ENCODE measurements around the gene ZNF699. TPM values are rescaled to one million over a fixed set of nuclear protein-coding genes. Genes with fewer than 3 reads are reported as not detected.

ZNF699 gene
- total and polyA plus RNA-seq, 12 donors, result 0.97 to 10.4 (median 6.1) TPM

DNA sequence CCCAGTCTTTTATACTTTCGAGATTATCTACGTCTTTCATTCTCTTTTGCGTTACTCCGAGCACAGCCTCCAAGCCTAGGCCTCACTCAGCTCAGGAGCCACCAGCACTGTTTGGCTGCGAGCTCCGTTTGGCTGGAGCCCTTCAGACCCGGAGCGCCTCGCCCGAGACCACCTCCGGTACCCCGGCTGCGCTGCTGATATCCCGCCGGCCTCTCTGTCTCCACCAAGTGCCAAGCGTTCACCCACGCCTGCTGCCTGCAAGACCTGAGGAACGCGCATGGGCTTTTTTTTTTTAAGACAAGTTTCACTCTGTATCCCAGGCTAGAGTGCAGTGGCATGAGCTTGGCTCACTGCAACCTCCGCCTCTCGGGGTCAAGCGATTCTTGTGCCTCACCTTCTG lies 39.0 kb upstream of the ZNF699 start:
- no peak for TF ChIP-seq POLR2A (IDR thresholded peaks at IDR 0.05)
- H3K9me3 ChIP-seq (replicated peaks in 1 of 3), result peaks cover 3 to 80% (median 28%) of the 10 kb centered on the region in 3 donors
- H3K4me1 ChIP-seq (replicated peaks in 1 of 2), result no peaks in the 10 kb centered on the region
- H3K27ac ChIP-seq, result no peak overlapping the region
- H3K27me3 ChIP-seq, result no peaks in the 10 kb centered on the region
- no peaks in the 10 kb centered on the region for H3K36me3 ChIP-seq (replicated peaks in 1 of 2)
- no peak overlapping the region for H3K4me3 ChIP-seq
- no peak for DNase-seq
- WGBS, 4 donors, result 96 to 100% (median 98%) methylated on average over 22 of the region's 22 CpGs
- intact Hi-C loops (cut with DNase I), result no loop called here

DNA sequence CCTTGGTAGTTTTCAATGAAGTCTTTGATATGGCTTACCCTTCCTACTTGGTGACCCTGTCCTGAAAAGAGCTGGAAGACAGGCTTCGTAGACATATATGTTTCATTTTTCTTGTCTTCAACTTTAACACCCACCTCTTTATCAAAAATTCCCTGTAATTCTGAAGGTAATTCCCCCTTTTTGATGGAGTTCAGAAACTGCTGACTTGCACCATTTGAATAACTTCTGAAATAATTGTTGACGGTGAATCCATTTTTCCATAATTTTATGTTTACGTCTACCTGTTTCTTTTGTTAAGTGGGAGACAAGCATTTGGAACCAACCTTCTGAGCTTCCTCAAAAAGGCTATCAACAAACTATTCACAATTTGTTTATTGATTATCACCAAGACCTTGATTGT lies 38.6 kb upstream of the ZNF699 start:
- Histone ChIP-seq H3K27ac (no peak overlapping the region), H3K4me3 (no peak overlapping the region), H3K36me3 (replicated peaks in 1 of 2) (no peaks in the 10 kb centered on the region), H3K9me3 (replicated peaks in 1 of 3) (peaks cover 7 to 83% (median 32%) of the 10 kb centered on the region in 3 donors), H3K27me3 (no peaks in the 10 kb centered on the region), H3K4me1 (replicated peaks in 1 of 2) (no peaks in the 10 kb centered on the region)
- no peak for TF ChIP-seq POLR2A (IDR thresholded peaks at IDR 0.05)
- TF ChIP-seq, protein P1, sequence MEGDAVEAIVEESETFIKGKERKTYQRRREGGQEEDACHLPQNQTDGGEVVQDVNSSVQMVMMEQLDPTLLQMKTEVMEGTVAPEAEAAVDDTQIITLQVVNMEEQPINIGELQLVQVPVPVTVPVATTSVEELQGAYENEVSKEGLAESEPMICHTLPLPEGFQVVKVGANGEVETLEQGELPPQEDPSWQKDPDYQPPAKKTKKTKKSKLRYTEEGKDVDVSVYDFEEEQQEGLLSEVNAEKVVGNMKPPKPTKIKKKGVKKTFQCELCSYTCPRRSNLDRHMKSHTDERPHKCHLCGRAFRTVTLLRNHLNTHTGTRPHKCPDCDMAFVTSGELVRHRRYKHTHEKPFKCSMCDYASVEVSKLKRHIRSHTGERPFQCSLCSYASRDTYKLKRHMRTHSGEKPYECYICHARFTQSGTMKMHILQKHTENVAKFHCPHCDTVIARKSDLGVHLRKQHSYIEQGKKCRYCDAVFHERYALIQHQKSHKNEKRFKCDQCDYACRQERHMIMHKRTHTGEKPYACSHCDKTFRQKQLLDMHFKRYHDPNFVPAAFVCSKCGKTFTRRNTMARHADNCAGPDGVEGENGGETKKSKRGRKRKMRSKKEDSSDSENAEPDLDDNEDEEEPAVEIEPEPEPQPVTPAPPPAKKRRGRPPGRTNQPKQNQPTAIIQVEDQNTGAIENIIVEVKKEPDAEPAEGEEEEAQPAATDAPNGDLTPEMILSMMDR (IDR thresholded peaks at IDR 0.05), result no peak
- no peak for DNase-seq
- WGBS, 4 donors, result 97 to 100% (median 98%) methylated on average over 3 of the region's 3 CpGs
- intact Hi-C loops (cut with DNase I), result no loop called here

DNA sequence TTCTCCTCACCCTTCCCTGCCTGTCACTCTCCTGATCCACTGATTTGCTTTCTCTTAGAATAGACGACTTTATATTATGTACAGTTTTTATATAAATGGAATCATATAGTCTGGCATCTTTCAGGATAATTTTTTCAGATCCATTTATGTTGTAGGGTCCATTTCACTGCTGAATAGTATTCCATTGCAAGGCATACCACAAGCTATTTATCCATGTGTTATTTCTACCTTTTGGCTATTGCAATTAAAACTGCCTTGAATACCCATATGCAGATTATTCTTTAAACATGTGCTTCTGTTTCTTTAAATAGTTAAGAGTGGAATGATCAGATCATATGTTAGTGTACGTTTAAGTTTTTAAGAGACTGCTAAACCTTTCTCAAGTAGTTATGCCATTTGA lies 35.4 kb upstream of the ZNF699 start:
- H3K9me3 ChIP-seq (replicated peaks in 1 of 3), result peaks cover 16 to 91% (median 59%) of the 10 kb centered on the region in 3 donors
- H3K27ac ChIP-seq, result no peak overlapping the region
- H3K4me1 ChIP-seq (replicated peaks in 1 of 2), result no peaks in the 10 kb centered on the region
- no peaks in the 10 kb centered on the region for H3K27me3 ChIP-seq
- H3K4me3 ChIP-seq, result no peak overlapping the region
- 96 to 100% (median 97%) methylated on average over 2 of the region's 2 CpGs for WGBS, 4 donors
- peaks cover 0 to 8% of the 10 kb centered on the region in 2 donors for H3K36me3 ChIP-seq (replicated peaks in 1 of 2)
- no peak for TF ChIP-seq POLR2A (IDR thresholded peaks at IDR 0.05)
- TF ChIP-seq, protein P1 (IDR thresholded peaks at IDR 0.05), result no peak
- DNase-seq, result no peak
- intact Hi-C loops (cut with DNase I), result no loop called here

DNA sequence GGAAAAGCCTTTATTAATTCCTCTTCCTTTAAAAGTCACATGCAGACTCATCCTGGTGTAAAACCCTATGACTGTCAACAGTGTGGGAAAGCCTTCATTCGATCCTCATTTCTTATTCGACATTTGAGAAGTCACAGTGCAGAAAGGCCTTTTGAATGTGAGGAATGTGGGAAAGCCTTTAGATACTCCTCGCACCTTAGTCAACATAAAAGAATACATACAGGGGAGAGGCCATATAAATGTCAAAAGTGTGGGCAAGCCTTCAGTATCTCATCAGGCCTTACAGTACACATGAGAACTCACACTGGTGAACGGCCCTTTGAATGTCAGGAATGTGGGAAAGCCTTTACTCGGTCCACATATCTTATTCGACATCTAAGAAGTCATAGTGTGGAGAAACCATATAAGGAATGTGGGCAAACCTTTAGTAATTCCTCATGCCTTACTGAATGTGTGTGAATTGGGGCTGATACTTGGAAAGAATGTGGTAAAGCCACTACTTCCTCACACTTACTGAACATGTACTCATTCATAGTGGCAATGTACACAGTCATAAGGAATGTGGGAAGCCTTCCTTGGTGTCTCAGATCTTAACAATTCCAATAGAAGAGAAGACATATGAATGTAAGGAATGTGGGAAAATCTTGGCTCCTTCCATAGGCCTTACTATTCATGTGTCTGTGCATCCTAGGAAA lies 33.1 kb upstream of the ZNF699 start:
- no peak for DNase-seq
- H3K4me3 ChIP-seq, result no peak overlapping the region
- H3K27me3 ChIP-seq, result no peaks in the 10 kb centered on the region
- intact Hi-C loops (cut with DNase I), result no loop called here
- H3K27ac ChIP-seq, result no peak overlapping the region
- H3K4me1 ChIP-seq (replicated peaks in 1 of 2), result no peaks in the 10 kb centered on the region
- peaks cover 0 to 8% of the 10 kb centered on the region in 2 donors for H3K36me3 ChIP-seq (replicated peaks in 1 of 2)
- TF ChIP-seq POLR2A (IDR thresholded peaks at IDR 0.05), result no peak
- TF ChIP-seq, protein P1 (IDR thresholded peaks at IDR 0.05), result no peak
- 96 to 98% (median 96%) methylated on average over 6 of the region's 6 CpGs for WGBS, 4 donors
- peaks cover 16 to 98% (median 53%) of the 10 kb centered on the region in 3 donors for H3K9me3 ChIP-seq (replicated peaks in 1 of 3)

DNA sequence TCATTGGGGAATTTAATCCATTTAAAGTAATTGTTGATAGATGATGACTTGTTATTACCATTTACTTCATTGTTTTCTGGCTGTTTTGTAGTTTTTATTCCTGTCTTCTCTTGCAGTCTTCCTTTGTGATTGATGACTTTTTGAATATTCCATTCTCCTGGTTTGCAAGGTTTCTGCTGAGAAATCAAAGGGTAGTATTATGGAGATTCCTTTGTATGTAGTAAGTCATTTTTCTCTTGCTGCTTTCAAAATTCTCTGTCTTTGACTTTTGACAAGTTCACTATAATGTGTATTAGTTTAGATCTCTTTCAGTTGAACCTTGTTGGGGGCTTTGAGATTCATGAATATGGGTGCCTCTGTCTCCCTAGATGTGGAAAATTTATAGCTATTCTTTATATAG lies 20.4 kb upstream of the ZNF699 start:
- H3K9me3 ChIP-seq (replicated peaks in 1 of 3), result peaks cover 7 to 86% (median 26%) of the 10 kb centered on the region in 3 donors

More for the DNA sequence above, 20.4 kb upstream of the ZNF699 start:
- no peak for TF ChIP-seq POLR2A (IDR thresholded peaks at IDR 0.05)
- TF ChIP-seq, protein P1 (IDR thresholded peaks at IDR 0.05), result no peak
- H3K27ac ChIP-seq, result no peak overlapping the region
- intact Hi-C loops (cut with DNase I), result no loop called here
- H3K4me1 ChIP-seq (replicated peaks in 1 of 2), result no peaks in the 10 kb centered on the region
- no peak for DNase-seq
- H3K4me3 ChIP-seq, result no peak overlapping the region
- no peaks in the 10 kb centered on the region for H3K27me3 ChIP-seq
- H3K36me3 ChIP-seq (replicated peaks in 1 of 2), result no peaks in the 10 kb centered on the region
